Uterus (tissue), 2 donors: ENCODE results near the gene PRRC2B.

Experiments
- CTCF ChIP-seq, 4 experiments: fragments of 200-600 bp in 2 of 4; fragments of 450-650 bp in 2 of 4; sonication (generic) in 2 of 4; IDR thresholded peaks; one replicate each; pipeline ENCODE4 v1.5.1; 2016 to 2019; ENCODE audit warnings: antibody characterized with exemption in 4 of 4, mild to moderate bottlenecking in 2 of 4, moderate library complexity in 1 of 4
- POLR2A ChIP-seq, 2 donors: fragments of 450-650 bp; IDR thresholded peaks; one replicate each; pipeline ENCODE4 v1.6.1; 2016; ENCODE audit warnings: antibody characterized with exemption in 2 of 2, mild to moderate bottlenecking in 1 of 2, moderate library complexity in 1 of 2

GRCh38 chr9:131382850-131383729, 10.8 kb upstream of the PRRC2B start:
- TF ChIP-seq CTCF (IDR thresholded peaks at IDR 0.05) (peak in 1 of 4 experiments; percentile 9), POLR2A (IDR thresholded peaks at IDR 0.05) (no peak)
